ENCODE data around the gene SLC6A14. TPM values are rescaled to one million over a fixed set of nuclear protein-coding genes. Genes with fewer than 3 reads are reported as not detected.

SLC6A14 gene
- total and polyA plus RNA-seq, 2 of the 8 experiments (the other 6 are each of a cell fraction or from before 2014, with no cell fraction given): not detected

DNA sequence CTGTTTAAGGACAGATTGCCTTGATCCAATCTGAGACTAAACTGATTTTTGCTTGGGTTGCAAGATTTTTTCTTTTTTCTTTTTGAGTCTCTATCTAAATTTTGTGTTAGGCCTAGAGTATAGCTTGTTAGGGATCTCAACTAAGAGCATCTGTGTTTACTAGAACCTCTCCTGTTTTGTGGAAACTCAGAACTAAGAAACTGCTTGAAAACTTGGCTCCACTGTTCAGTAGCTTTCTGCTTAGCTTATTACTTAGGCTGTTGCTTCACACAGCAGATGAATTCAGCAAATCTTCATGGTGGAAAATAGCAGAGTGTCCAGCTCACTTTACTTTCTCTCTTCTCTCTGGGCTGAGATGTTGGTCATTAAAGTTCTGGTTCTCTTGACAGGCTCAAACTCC is 36.7 kb upstream of the SLC6A14 start:
- Histone ChIP-seq H3K9ac (replicated peaks in 1 of 4; ENCODE audit: extremely low read depth in 1 of 4, low read depth in 3 of 4, low read length in 3 of 4) (no peak overlapping the region), H3K23me2 (ENCODE audit: low read depth, low read length) (no peaks in the 10 kb centered on the region), H4K91ac (replicated peaks; ENCODE audit: insufficient read length, low read length) (no peak overlapping the region), H3K4me3 (ENCODE audit: extremely low read depth in 1 of 4, insufficient read depth in 2 of 4, low read depth in 3 of 4, low read length in 4 of 4) (no peak overlapping the region), H2BK12ac (ENCODE audit: low read depth, low read length) (no peak overlapping the region), H4K5ac (ENCODE audit: insufficient read length, low read depth, low read length) (no peak overlapping the region), H2BK5ac (ENCODE audit: low read depth, low read length) (no peak overlapping the region), H3K4me2 (ENCODE audit: insufficient read depth in 1 of 2, low read depth in 2 of 2, low read length in 2 of 2) (no peak overlapping the region), H3K79me2 (ENCODE audit: control insufficient read depth in 1 of 2, insufficient read depth in 2 of 2, low read length in 2 of 2) (no peaks in the 10 kb centered on the region), H3K14ac (ENCODE audit: insufficient read length) (no peak overlapping the region), H2AK5ac (ENCODE audit: low read depth, low read length) (no peak overlapping the region), H3K27ac (ENCODE audit: low read depth, low read length) (no peak overlapping the region), H2BK20ac (ENCODE audit: low read length) (no peak overlapping the region), H3K79me1 (ENCODE audit: low read depth, low read length) (no peaks in the 10 kb centered on the region), H3K4ac (replicated peaks; ENCODE audit: insufficient read length, low read depth, low read length) (no peak overlapping the region), H3K18ac (ENCODE audit: extremely low read depth, low read length) (no peak overlapping the region), H4K20me1 (replicated peaks in 1 of 2; ENCODE audit: control insufficient read depth in 1 of 2, insufficient read depth in 2 of 2, low read length in 2 of 2) (no peaks in the 10 kb centered on the region), H2BK15ac (ENCODE audit: low read length) (no peak overlapping the region), H4K8ac (ENCODE audit: extremely low read depth, insufficient read depth, low read length) (no peak overlapping the region), H3K36me3 (ENCODE audit: control insufficient read depth in 2 of 4, insufficient read depth in 4 of 4, low read length in 3 of 4) (no peaks in the 10 kb centered on the region), H3K27me3 (replicated peaks in 1 of 4; ENCODE audit: control insufficient read depth in 3 of 4, extremely low read depth in 1 of 4, insufficient read depth in 3 of 4, low read length in 3 of 4) (no peaks in the 10 kb centered on the region), H3K4me1 (replicated peaks in 1 of 4; ENCODE audit: control insufficient read depth in 3 of 4, insufficient read depth in 4 of 4, low read length in 3 of 4) (no peaks in the 10 kb centered on the region), H2AFZ (ENCODE audit: low read length) (no peak overlapping the region), H3K9me3 (ENCODE audit: insufficient read depth in 2 of 2, low read depth in 1 of 2, low read length in 1 of 2) (no peaks in the 10 kb centered on the region), H2BK120ac (replicated peaks; ENCODE audit: low read depth, low read length) (no peak overlapping the region), H3K23ac (ENCODE audit: insufficient read length) (no peak overlapping the region), H3K56ac (replicated peaks; ENCODE audit: insufficient read length, low read depth, low read length) (no peak overlapping the region)
- DNase-seq (ENCODE audit: low read depth in 1 of 2, low spot score in 2 of 2) (no peak), FAIRE-seq (no peak)
- POLR2A ChIA-PET (ENCODE audit: partially characterized antibody): no interaction called here
- CTCF ChIA-PET (ENCODE audit: partially characterized antibody): interaction anchor here (0.6 to 0.7 kb wide), 2 partner anchors 11 to 18 kb away, joined by 3 read pairs; no protein-coding TSS in a partner anchor
- no peak for TF ChIP-seq RXRA (IDR thresholded peaks at IDR 0.05; ENCODE audit: insufficient read depth, low read depth, low read length)
- TF ChIP-seq CREB1 (IDR thresholded peaks at IDR 0.05): no peak
- TF ChIP-seq BACH1 (IDR thresholded peaks at IDR 0.05; ENCODE audit: low read length): no peak
- TF ChIP-seq EGR1 (IDR thresholded peaks at IDR 0.05; ENCODE audit: borderline replicate concordance, low read depth, low read length): no peak
- no peak for TF ChIP-seq PHF8 (conservative IDR thresholded peaks at IDR 0.05; ENCODE audit: low read depth, low read length)
- no peak for TF ChIP-seq USF2 (IDR thresholded peaks at IDR 0.05; ENCODE audit: low read length)
- no peak for TF ChIP-seq TEAD4 (IDR thresholded peaks at IDR 0.05; ENCODE audit: low read depth, low read length)

Measured in H1 (cell line).